Ascending aorta (tissue), 2 donors: ENCODE results near the gene DMBT1. TPM values are rescaled to one million over a fixed set of nuclear protein-coding genes. Genes with fewer than 3 reads are reported as not detected.

Experiments used
- DNase-seq, 2 donors: peaks; one replicate each; pipeline ENCODE4 v3.0.0-alpha.2; 2019; ENCODE audit warnings: low spot score in 2 of 2
- H3K27ac ChIP-seq, 2 donors: fragments of 200-600 bp; sonication (generic); one replicate each; pipeline ENCODE4 v1.5.1; 2016 to 2017; ENCODE audit warnings: mild to moderate bottlenecking in 1 of 2
- H3K27me3 ChIP-seq: fragments of 200-600 bp; sonication (generic); one replicate; pipeline ENCODE4 v1.5.1; 2017
- H3K36me3 ChIP-seq, 2 donors: fragments of 200-600 bp; sonication (generic); one replicate each; pipeline ENCODE4 v1.5.1; 2016
- H3K4me1 ChIP-seq, 2 donors: fragments of 200-600 bp; sonication (generic); one replicate each; pipeline ENCODE4 v1.5.1; 2016 to 2017; ENCODE audit warnings: mild to moderate bottlenecking in 1 of 2
- H3K4me3 ChIP-seq, 2 donors: fragments of 200-600 bp; sonication (generic); one replicate each; pipeline ENCODE4 v1.5.1; 2016 to 2017; ENCODE audit warnings: mild to moderate bottlenecking in 1 of 2
- H3K9me3 ChIP-seq, 2 donors: fragments of 200-600 bp; sonication (generic); one replicate each; pipeline ENCODE4 v1.5.1; 2016
- CTCF ChIP-seq, 3 experiments: fragments of 200-600 bp in 2 of 3; fragments of 450-650 bp in 1 of 3; sonication (generic) in 2 of 3; IDR thresholded peaks; one replicate each; pipeline ENCODE4 v1.5.1; 2016 to 2019; ENCODE audit warnings: antibody characterized with exemption in 3 of 3, mild to moderate bottlenecking in 1 of 3, moderate library complexity in 1 of 3
- intact Hi-C: fragments of 100-400 bp; cut with DNase I; formaldehyde crosslinking; loops from one replicate; pipeline ENCODE4 v1.15.1; 2023
- total RNA-seq: library from RNA; depleted of rRNA; stranded (reverse); fragments of >200 nt; gene quantifications from one replicate; pipeline ENCODE4 v1.1.0, GENCODE V29; 2016

The DMBT1 gene
- not detected for total RNA-seq

GRCh38 chr10:122560279-122560804 is at the start of gene DMBT1:
TSS of gene DMBT1 (plus strand) at chr10:122560754. CDS start at chr10:122560771, 17 bp downstream.
- DNase-seq = peak in 1 of 2 donors; percentile 19
- intact Hi-C loops = no loop called here
- no peaks in the 10 kb centered on the region for H3K27me3 ChIP-seq

GRCh38 chr10:122513053-122513452 is 47.5 kb upstream of the DMBT1 start:
- Histone ChIP-seq H3K4me1 (no peaks in the 10 kb centered on the region), H3K4me3 (no peak overlapping the region), H3K9me3 (no peaks in the 10 kb centered on the region), H3K27ac (no peak overlapping the region), H3K27me3 (no peaks in the 10 kb centered on the region), H3K36me3 (peaks cover 74 to 86% of the 10 kb centered on the region in 2 donors)
- DNase-seq = no peak
- no peak for TF ChIP-seq CTCF (IDR thresholded peaks at IDR 0.05)
- intact Hi-C loops = no loop called here

More at GRCh38 chr10:122560279-122560804, at the start of gene DMBT1:
- Histone ChIP-seq H3K36me3 (no peaks in the 10 kb centered on the region), H3K9me3 (no peaks in the 10 kb centered on the region), H3K27ac (no peak within 1 kb of the TSS), H3K4me3 (no peak within 1 kb of the TSS), H3K4me1 (no peaks in the 10 kb centered on the region)
- no peak for TF ChIP-seq CTCF (IDR thresholded peaks at IDR 0.05)

GRCh38 chr10:122514045-122514840 is 46.3 kb upstream of the DMBT1 start:
- H3K36me3 ChIP-seq = peaks cover 63 to 74% of the 10 kb centered on the region in 2 donors
- H3K4me1 ChIP-seq = no peaks in the 10 kb centered on the region
- no peak overlapping the region for H3K27ac ChIP-seq
- no peak overlapping the region for H3K4me3 ChIP-seq
- H3K27me3 ChIP-seq = no peaks in the 10 kb centered on the region
- no peak for DNase-seq
- no peak for TF ChIP-seq CTCF (IDR thresholded peaks at IDR 0.05)
- intact Hi-C loops = no loop called here
- no peaks in the 10 kb centered on the region for H3K9me3 ChIP-seq

GRCh38 chr10:122515022-122515424 is 45.5 kb upstream of the DMBT1 start:
- H3K36me3 ChIP-seq = peaks cover 55 to 66% of the 10 kb centered on the region in 2 donors
- TF ChIP-seq CTCF (IDR thresholded peaks at IDR 0.05) = no peak
- no peaks in the 10 kb centered on the region for H3K4me1 ChIP-seq
- H3K9me3 ChIP-seq = no peaks in the 10 kb centered on the region
- intact Hi-C loops = no loop called here
- no peak for DNase-seq
- no peak overlapping the region for H3K27ac ChIP-seq
- no peak overlapping the region for H3K4me3 ChIP-seq
- H3K27me3 ChIP-seq = no peaks in the 10 kb centered on the region

GRCh38 chr10:122515588-122516231 is 44.8 kb upstream of the DMBT1 start:
- intact Hi-C loops = no loop called here
- no peak overlapping the region for H3K4me3 ChIP-seq
- no peaks in the 10 kb centered on the region for H3K27me3 ChIP-seq
- peaks cover 48 to 61% of the 10 kb centered on the region in 2 donors for H3K36me3 ChIP-seq
- DNase-seq = no peak
- TF ChIP-seq CTCF (IDR thresholded peaks at IDR 0.05) = no peak
- H3K9me3 ChIP-seq = no peaks in the 10 kb centered on the region
- H3K27ac ChIP-seq = no peak overlapping the region
- no peaks in the 10 kb centered on the region for H3K4me1 ChIP-seq
